Neural progenitor cell (in vitro differentiated cells): ENCODE data around the gene SLC7A10.

Source experiments
- CTCF ChIP-seq: fragments of 200-600 bp; sonication (generic); IDR thresholded peaks from 2 replicates; pipeline ENCODE4 v1.5.1; 2017; ENCODE audit warnings: antibody characterized with exemption, mild to moderate bottlenecking
- EZH2phosphoT487 ChIP-seq: fragments of 200-600 bp; sonication (generic); IDR thresholded peaks from 2 replicates; pipeline ENCODE4 v1.6.1; 2017; ENCODE audit warnings: antibody characterized with exemption

DNA sequence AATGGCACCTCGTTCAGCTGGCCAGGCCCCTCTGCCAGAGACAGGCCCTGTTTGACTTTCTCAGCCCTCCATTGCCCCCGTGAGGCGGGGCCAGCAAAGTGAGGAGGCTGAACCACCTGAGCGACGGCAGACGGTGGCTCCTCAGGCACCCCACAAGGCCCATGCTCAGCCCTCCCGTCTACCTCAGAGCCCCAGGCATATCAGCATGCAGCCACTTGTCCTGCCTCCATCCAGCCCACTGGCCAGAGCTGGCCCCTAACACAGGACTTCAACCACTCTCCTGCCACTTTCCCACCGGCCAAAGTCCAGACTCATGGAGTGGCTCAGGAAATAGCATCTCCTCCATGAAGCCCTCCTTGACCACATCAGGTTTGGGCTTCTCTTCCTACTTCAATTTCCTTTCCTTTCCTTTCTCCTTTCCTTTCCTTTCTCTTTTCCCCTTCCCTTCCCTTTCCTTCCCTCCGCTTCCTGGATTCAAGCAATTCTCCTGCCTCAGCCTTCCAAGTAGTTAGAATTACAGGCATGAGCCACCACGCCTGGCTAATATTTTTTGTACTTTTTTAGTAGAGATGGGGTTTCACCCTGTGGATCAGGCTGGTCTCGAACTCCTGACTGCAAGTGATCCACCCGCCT is 9.3 kb downstream of the SLC7A10 start:
- no peak for TF ChIP-seq CTCF
- no peak for TF ChIP-seq EZH2phosphoT487
